Loucy (cell line): ENCODE measurements around the gene LLGL2.
A peak's percentile ranks its signal among the peaks of the same experiment; 100 is the strongest.

ENCODE experiments used
- H2AFZ ChIP-seq: fragments of 200-600 bp; sonication (generic); 2 replicates; pipeline ENCODE4 v1.6.0; 2016; ENCODE audit warnings: antibody characterized with exemption, mild to moderate bottlenecking, low read length, moderate library complexity
- H3F3A ChIP-seq: fragments of 200-600 bp; 2 replicates; pipeline ENCODE4 v1.6.0; 2016; ENCODE audit warnings: antibody characterized with exemption, low read depth, mild to moderate bottlenecking
- H3K27me3 ChIP-seq: fragments of 200-600 bp; sonication (generic); 2 replicates; pipeline ENCODE4 v1.6.1; 2014; ENCODE audit warnings: low read length, mild to moderate bottlenecking; ENCODE audit not compliant: insufficient read depth, poor library complexity, severe bottlenecking
- H3K36me3 ChIP-seq: fragments of 200-600 bp; sonication (generic); 2 replicates; pipeline ENCODE4 v1.6.1; 2016; ENCODE audit warnings: low read length; ENCODE audit not compliant: insufficient read depth
- H3K4me1 ChIP-seq: fragments of 200-600 bp; sonication (generic); 2 replicates; pipeline ENCODE4 v1.5.1; 2014; ENCODE audit warnings: low read length, mild to moderate bottlenecking; ENCODE audit not compliant: insufficient read depth, poor library complexity, severe bottlenecking
- H3K4me2 ChIP-seq: fragments of 200-600 bp; sonication (generic); 2 replicates; pipeline ENCODE4 v1.6.0; 2014; ENCODE audit warnings: antibody characterized with exemption, low read length, low read depth, mild to moderate bottlenecking; ENCODE audit not compliant: poor library complexity, severe bottlenecking
- H3K4me3 ChIP-seq: fragments of 200-600 bp; sonication (generic); 2 replicates; pipeline ENCODE4 v1.5.1; 2014; ENCODE audit warnings: low read length, mild to moderate bottlenecking, mixed read lengths; ENCODE audit not compliant: poor library complexity, severe bottlenecking
- H3K79me2 ChIP-seq: fragments of 200-600 bp; sonication (generic); 2 replicates; pipeline ENCODE4 v1.6.1; 2014; ENCODE audit warnings: low read length; ENCODE audit not compliant: insufficient read depth
- H3K9ac ChIP-seq: fragments of 200-600 bp; sonication (generic); 2 replicates; pipeline ENCODE4 v1.6.0; 2014; ENCODE audit warnings: mild to moderate bottlenecking, low read depth, low read length, moderate library complexity; ENCODE audit not compliant: poor library complexity, severe bottlenecking
- H3K9me2 ChIP-seq: fragments of 200-600 bp; sonication (generic); replicated peaks from 2 replicates; pipeline ENCODE4 v1.6.1; 2016; ENCODE audit warnings: low read depth, low read length, mixed read lengths
- H3K9me3 ChIP-seq: fragments of 200-600 bp; sonication (generic); 2 replicates; pipeline ENCODE4 v1.6.1; 2014; ENCODE audit warnings: mild to moderate bottlenecking, antibody characterized with exemption, low read length, low read depth; ENCODE audit not compliant: insufficient read depth
- H4K20me1 ChIP-seq: fragments of 200-600 bp; sonication (generic); 2 replicates; pipeline ENCODE4 v1.6.0; 2014; ENCODE audit warnings: antibody characterized with exemption, low read length, mild to moderate bottlenecking; ENCODE audit not compliant: insufficient read depth, poor library complexity, severe bottlenecking
- EZH2phosphoT487 ChIP-seq: fragments of 200-600 bp; IDR thresholded peaks from 2 replicates; pipeline ENCODE4 v1.6.1; 2018; ENCODE audit warnings: antibody characterized with exemption, mild to moderate bottlenecking, moderate library complexity, borderline replicate concordance
- TF ChIP-seq, protein P1 (sequence below): fragments of 200-600 bp; sonication (generic); conservative IDR thresholded peaks from 2 replicates; pipeline ENCODE4 v1.5.1; 2014; ENCODE audit warnings: mild to moderate bottlenecking, antibody characterized with exemption, low read length

Gene LLGL2

DNA sequence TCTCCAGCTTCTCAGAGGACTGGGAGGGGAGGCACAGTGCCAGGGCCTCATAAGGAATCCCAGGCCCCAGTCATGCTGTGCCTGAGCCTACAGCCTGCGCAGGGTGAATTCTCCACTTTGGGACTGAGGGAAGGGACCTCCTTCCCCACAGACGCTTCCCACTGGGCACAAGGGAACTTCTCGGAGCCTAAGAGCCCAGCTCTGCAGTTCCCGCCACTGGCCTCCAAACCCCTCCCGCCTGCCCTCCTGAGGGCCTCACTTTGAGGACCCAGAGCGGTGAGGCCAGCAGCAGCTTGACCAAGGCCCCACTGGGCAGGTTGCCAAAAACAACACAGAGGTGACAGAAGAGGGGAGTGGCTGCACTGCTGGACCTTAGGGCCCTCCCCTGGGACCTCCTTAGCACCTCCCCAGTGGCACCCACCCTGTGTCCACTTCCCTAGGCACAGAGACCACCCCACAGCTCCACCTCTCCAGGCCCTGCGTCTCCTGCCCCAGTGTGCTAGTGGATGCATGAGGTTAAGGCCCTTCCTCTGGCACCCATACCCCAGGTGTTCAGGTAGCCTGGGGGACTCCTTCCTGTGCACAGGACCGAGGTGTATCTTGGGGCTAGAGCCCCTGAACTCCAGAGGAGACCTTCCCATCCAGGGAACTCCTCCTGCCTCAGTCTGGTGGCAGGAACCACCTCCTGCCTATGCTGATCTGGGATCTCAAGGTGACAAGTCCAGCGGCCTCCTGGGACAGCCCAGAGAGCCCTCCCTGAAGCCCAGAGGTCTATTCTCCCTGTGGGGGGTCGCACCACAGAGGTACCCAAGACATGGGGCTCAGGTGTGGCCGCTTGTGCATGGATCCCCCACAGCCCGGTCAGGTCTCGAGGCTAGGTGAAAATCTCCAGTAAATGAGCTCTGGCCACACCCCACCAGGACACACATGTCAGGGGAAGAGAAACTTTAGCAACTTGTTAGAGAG, 13.6 kb upstream of the LLGL2 start:
- H3K9me2 ChIP-seq = no peaks in the 10 kb centered on the region
- H3K79me2 ChIP-seq = no peaks in the 10 kb centered on the region
- H3K27me3 ChIP-seq = no peaks in the 10 kb centered on the region
- H3K9me3 ChIP-seq = no peaks in the 10 kb centered on the region
- H2AFZ ChIP-seq = no peak overlapping the region
- no peaks in the 10 kb centered on the region for H3K36me3 ChIP-seq
- peaks cover under 1% of the 10 kb centered on the region for H4K20me1 ChIP-seq
- peak overlapping the region; percentile 32 for H3K4me2 ChIP-seq
- no peak overlapping the region for H3K9ac ChIP-seq
- no peak overlapping the region for H3K4me3 ChIP-seq
- H3K4me1 ChIP-seq = peaks cover 15% of the 10 kb centered on the region
- no peak for TF ChIP-seq EZH2phosphoT487
- TF ChIP-seq, protein P1, sequence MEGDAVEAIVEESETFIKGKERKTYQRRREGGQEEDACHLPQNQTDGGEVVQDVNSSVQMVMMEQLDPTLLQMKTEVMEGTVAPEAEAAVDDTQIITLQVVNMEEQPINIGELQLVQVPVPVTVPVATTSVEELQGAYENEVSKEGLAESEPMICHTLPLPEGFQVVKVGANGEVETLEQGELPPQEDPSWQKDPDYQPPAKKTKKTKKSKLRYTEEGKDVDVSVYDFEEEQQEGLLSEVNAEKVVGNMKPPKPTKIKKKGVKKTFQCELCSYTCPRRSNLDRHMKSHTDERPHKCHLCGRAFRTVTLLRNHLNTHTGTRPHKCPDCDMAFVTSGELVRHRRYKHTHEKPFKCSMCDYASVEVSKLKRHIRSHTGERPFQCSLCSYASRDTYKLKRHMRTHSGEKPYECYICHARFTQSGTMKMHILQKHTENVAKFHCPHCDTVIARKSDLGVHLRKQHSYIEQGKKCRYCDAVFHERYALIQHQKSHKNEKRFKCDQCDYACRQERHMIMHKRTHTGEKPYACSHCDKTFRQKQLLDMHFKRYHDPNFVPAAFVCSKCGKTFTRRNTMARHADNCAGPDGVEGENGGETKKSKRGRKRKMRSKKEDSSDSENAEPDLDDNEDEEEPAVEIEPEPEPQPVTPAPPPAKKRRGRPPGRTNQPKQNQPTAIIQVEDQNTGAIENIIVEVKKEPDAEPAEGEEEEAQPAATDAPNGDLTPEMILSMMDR = no peak
- no peaks in the 10 kb centered on the region for H3F3A ChIP-seq

DNA sequence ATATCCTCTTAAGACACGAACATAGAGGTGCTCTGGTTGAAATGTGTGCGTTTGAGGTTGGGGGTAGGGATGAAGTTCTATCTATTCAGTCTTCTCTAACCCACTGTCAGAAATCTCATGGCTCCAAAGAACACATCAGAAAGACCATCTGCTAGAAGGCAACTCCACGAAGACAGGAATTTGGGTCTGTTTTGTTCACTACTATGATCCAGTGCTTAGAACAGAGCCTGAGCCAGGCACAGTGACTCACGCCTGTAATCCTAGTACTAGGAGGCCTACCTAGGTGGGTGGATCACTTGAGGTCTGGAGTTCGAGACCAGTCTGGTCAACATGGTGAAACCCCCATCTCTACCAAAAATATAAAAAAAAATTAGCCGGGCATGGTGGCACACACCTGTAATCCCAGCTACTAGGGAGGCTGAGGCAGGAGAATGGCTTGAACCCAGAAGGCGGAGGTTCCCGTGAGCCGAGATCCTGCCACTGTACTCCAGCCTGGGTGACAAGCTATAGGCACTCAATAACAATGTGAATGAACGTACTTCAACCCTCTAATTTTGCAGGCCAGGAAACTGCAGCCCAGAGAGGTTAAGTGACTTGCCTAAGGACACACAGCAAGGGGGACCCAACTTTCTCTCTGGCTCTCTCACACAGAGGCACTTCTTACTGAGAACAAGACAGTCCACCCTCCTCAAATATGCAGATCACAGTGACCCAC, 12.4 kb upstream of the LLGL2 start:
- H3F3A ChIP-seq = no peaks in the 10 kb centered on the region
- no peak overlapping the region for H3K9ac ChIP-seq

DNA sequence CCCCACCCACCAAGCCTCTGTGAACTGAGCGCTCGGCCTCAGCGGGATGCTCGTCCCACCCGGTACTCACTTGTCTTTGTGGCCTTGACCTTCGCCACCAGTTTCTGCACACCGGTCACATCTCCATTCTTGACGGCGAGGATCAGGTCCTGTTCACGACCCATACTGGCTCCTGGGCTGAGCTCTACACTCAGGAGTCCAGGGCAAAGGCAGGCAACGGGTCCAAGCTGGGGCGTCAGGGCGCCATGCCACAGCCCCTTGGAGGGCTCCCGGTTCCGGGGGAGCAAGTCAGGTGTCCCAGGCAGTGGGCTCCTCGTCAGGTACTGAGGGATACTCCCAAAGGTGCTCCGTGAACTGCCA, 11.9 kb upstream of the LLGL2 start:
- peaks cover 32% of the 10 kb centered on the region for H3K4me1 ChIP-seq
- H3F3A ChIP-seq = no peaks in the 10 kb centered on the region
- peaks cover 13% of the 10 kb centered on the region for H4K20me1 ChIP-seq
- peaks cover 8% of the 10 kb centered on the region; the same call in 1 of the 2 replicates for H3K79me2 ChIP-seq
- peak overlapping the region; percentile 99 for H3K4me2 ChIP-seq
- H3K9ac ChIP-seq = no peak overlapping the region
- no peaks in the 10 kb centered on the region for H3K27me3 ChIP-seq
- TF ChIP-seq, protein P1 = no peak
- no peak for TF ChIP-seq EZH2phosphoT487
- H3K9me2 ChIP-seq = no peaks in the 10 kb centered on the region
- no peaks in the 10 kb centered on the region for H3K9me3 ChIP-seq
- no peak overlapping the region for H2AFZ ChIP-seq
- no peak overlapping the region for H3K4me3 ChIP-seq
- no peaks in the 10 kb centered on the region for H3K36me3 ChIP-seq

More for the DNA sequence above, 12.4 kb upstream of the LLGL2 start:
- Histone ChIP-seq H2AFZ (no peak overlapping the region), H3K36me3 (no peaks in the 10 kb centered on the region), H3K4me1 (peaks cover 27% of the 10 kb centered on the region), H4K20me1 (peaks cover 12% of the 10 kb centered on the region), H3K4me3 (no peak overlapping the region), H3K79me2 (peaks cover 8% of the 10 kb centered on the region; the same call in 1 of the 2 replicates), H3K4me2 (no peak overlapping the region), H3K27me3 (no peaks in the 10 kb centered on the region), H3K9me3 (no peaks in the 10 kb centered on the region), H3K9me2 (no peaks in the 10 kb centered on the region)
- TF ChIP-seq, protein P1 = no peak
- TF ChIP-seq EZH2phosphoT487 = no peak
